Natural killer cell (primary cell): ENCODE measurements around the gene TTLL6. TPM values are rescaled to one million over a fixed set of nuclear protein-coding genes. Genes with fewer than 3 reads are reported as not detected.

Source experiments
- ATAC-seq, 3 donors: fragments of 150-1000 bp in 2 of 3; fragments of 200-7000 bp in 1 of 3; cut with Tn5 transposase; 1 replicate in 1 of 3; 2 replicates in 2 of 3; pipeline ENCODE4 v1.10.0; 2021; ENCODE audit warnings: mild to moderate bottlenecking in 2 of 3, moderate library complexity in 2 of 3
- DNase-seq, 2 donors: peaks; one replicate each; pipeline versions ENCODE4 v3.0.0 to v3.0.0-alpha.2; 2013 to 2021; ENCODE audit warnings: mixed read lengths in 1 of 2
- H3K27ac ChIP-seq: one replicate; pipeline ENCODE4 v1.5.1; 2013; ENCODE audit warnings: mild to moderate bottlenecking, low read length
- H3K27me3 ChIP-seq: one replicate; pipeline ENCODE4 v1.6.1; 2013; ENCODE audit warnings: low read length; ENCODE audit not compliant: control insufficient read depth, insufficient read depth
- H3K36me3 ChIP-seq: one replicate; pipeline ENCODE4 v1.6.1; 2013; ENCODE audit warnings: low read length; ENCODE audit not compliant: control insufficient read depth, insufficient read depth
- H3K4me1 ChIP-seq: one replicate; pipeline ENCODE4 v1.6.1; 2013; ENCODE audit warnings: low read length; ENCODE audit not compliant: control insufficient read depth, insufficient read depth
- H3K4me3 ChIP-seq: one replicate; pipeline ENCODE4 v1.5.1; 2013; ENCODE audit warnings: low read length
- H3K9me3 ChIP-seq: one replicate; pipeline ENCODE4 v1.6.1; 2013; ENCODE audit warnings: low read length; ENCODE audit not compliant: control insufficient read depth, insufficient read depth
- H3K27ac Mint-ChIP-seq, 2 donors: one replicate each; pipeline ENCODE4 v1.8.0; 2022; ENCODE audit warnings: mild to moderate bottlenecking in 2 of 2, mixed read lengths in 2 of 2, moderate library complexity in 1 of 2
- H3K27me3 Mint-ChIP-seq, 2 donors: one replicate each; pipeline ENCODE4 v1.8.0; 2022; ENCODE audit warnings: low read depth in 2 of 2, mixed read lengths in 2 of 2
- H3K36me3 Mint-ChIP-seq: one replicate; pipeline ENCODE4 v1.8.0; 2022; ENCODE audit warnings: mixed read lengths
- H3K4me1 Mint-ChIP-seq, 2 donors: one replicate each; pipeline ENCODE4 v1.8.0; 2022; ENCODE audit warnings: mixed read lengths in 2 of 2
- H3K4me3 Mint-ChIP-seq: one replicate; pipeline ENCODE4 v1.8.0; 2022; ENCODE audit warnings: mild to moderate bottlenecking, moderate library complexity, mixed read lengths
- H3K9me3 Mint-ChIP-seq, 2 donors: one replicate each; pipeline ENCODE4 v1.8.0; 2022; ENCODE audit warnings: mixed read lengths in 2 of 2
- WGBS: methylation state at CpG from one replicate; pipeline ENCODE4 v1.1.7; 2013; ENCODE audit warnings: missing lambda C conversion rate; ENCODE audit not compliant: insufficient coverage; 5-methylcytosine and 5-hydroxymethylcytosine counted together
- intact Hi-C: fragments of 100-400 bp; cut with micrococcal nuclease; formaldehyde crosslinking; loops from one replicate; pipeline ENCODE4 v1.14.2; 2022
- total RNA-seq, 4 donors: library from RNA; stranded (reverse); fragments of 120-200 nt in 1 of 4; gene quantifications; one replicate each; pipeline versions ENCODE4 v1.2.3 to v1.2.4, GENCODE V29; 2013 to 2022
- TF ChIP-seq, protein P1 (sequence below): fragments of 200-600 bp; IDR thresholded peaks from one replicate; pipeline ENCODE4 v1.8.0; 2022; ENCODE audit warnings: antibody characterized with exemption

Gene TTLL6
- not detected for total RNA-seq
- total RNA-seq (2013), result not detected

DNA sequence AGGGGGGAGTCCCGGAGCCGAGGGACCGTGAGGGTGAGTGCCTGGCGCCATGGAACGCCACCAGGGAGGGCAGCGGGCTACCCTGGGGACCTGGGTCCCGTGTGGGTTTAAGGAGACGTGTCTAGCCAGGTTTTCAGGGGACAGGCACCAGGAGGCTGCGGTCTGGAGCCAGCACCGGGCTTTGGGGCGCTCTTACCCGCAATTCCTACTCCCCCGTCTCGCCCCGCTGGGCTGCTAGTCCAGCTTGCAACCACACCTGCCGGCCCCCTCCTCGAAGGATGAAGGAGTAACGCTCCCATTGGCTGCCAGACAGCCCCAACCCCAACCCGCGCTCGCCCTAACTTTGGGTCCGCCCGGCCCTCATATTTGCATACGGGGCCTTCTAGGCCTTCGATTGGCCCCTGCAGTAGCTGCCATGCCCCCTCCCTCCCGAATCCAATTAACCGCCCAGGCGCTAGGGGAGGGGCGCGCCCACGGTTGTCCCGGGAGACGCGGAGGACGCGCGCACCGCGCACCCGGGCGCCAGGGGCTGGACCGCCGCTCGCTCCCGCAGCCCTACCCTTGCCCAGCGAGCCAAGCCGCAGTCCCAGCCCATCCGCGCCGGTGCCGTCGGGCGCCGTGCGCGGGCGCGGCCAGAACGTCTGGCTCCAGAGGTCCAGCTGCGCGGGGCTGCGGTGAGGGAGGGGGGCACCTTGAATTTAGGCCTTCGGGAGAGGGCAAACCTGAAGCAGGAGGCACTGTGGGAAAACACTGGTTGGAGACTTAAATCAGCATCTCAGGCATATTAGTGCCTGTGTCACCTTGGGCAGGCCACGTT lies at the start of gene TTLL6:
TSS of gene TTLL6 (minus strand) at position 456 of the 817 bp plus-strand sequence. CDS start at position 299, 157 bp downstream.
- Histone ChIP-seq H3K27ac (no peak within 1 kb of the TSS), H3K27me3 (peaks cover 8% of the 10 kb centered on the region), H3K4me3 (peak within 1 kb of the TSS; percentile 3), H3K4me1 (peaks cover 16% of the 10 kb centered on the region), H3K9me3 (no peaks in the 10 kb centered on the region), H3K36me3 (no peaks in the 10 kb centered on the region)
- DNase-seq (peak; percentile 66 to 88), ATAC-seq (peak; percentile 96 to 97 (median 97))
- Mint-ChIP-seq H3K36me3 (no peaks in the 10 kb centered on the region), H3K9me3 (no peaks in the 10 kb centered on the region), H3K4me3 (peak within 1 kb of the TSS; percentile 61), H3K27me3 (peaks cover 20 to 25% of the 10 kb centered on the region in 2 donors), H3K27ac (peak within 1 kb of the TSS in 1 of 2 donors; percentile 53), H3K4me1 (peaks cover 10% of the 10 kb centered on the region in 2 donors)
- TF ChIP-seq, protein P1, sequence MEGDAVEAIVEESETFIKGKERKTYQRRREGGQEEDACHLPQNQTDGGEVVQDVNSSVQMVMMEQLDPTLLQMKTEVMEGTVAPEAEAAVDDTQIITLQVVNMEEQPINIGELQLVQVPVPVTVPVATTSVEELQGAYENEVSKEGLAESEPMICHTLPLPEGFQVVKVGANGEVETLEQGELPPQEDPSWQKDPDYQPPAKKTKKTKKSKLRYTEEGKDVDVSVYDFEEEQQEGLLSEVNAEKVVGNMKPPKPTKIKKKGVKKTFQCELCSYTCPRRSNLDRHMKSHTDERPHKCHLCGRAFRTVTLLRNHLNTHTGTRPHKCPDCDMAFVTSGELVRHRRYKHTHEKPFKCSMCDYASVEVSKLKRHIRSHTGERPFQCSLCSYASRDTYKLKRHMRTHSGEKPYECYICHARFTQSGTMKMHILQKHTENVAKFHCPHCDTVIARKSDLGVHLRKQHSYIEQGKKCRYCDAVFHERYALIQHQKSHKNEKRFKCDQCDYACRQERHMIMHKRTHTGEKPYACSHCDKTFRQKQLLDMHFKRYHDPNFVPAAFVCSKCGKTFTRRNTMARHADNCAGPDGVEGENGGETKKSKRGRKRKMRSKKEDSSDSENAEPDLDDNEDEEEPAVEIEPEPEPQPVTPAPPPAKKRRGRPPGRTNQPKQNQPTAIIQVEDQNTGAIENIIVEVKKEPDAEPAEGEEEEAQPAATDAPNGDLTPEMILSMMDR, result no peak
- 2% methylated on average over 64 of the region's 64 CpGs for WGBS
- intact Hi-C loops, result loop anchor here (2.0 kb wide), 1 partner anchor 14 kb away; the partner anchor contains the start of gene CALCOCO2

DNA sequence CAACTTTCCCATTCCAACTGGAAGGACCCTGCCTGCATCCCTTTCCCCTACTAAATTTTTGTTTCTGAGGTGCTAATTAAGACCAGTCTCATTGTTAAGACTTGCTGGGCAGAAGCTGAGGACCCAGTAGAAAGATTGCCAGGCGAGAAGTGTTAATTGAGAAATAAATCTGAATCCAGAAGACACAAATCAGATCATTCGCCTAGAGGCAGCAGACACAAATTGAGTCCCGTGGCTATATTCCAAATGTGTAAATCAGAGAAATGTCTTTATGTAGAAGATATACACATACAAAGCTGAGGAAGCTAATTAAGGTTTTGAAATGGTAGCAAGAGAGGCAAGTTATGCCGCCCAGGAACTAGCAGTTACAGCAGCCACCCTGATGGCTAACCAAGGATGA lies 43.4 kb upstream of the TTLL6 start:
- Histone ChIP-seq H3K27me3 (no peaks in the 10 kb centered on the region), H3K4me3 (no peak overlapping the region), H3K9me3 (no peaks in the 10 kb centered on the region), H3K27ac (no peak overlapping the region), H3K36me3 (peaks cover 66% of the 10 kb centered on the region), H3K4me1 (no peaks in the 10 kb centered on the region)
- no peak for DNase-seq
- Mint-ChIP-seq H3K27me3 (no peaks in the 10 kb centered on the region), H3K27ac (no peak overlapping the region), H3K9me3 (no peaks in the 10 kb centered on the region), H3K36me3 (peaks cover 8% of the 10 kb centered on the region), H3K4me1 (no peaks in the 10 kb centered on the region), H3K4me3 (no peak overlapping the region)
- WGBS, result 99% methylated on average over 4 of the region's 4 CpGs
- no peak for ATAC-seq
- intact Hi-C loops, result no loop called here
- TF ChIP-seq, protein P1, result no peak

DNA sequence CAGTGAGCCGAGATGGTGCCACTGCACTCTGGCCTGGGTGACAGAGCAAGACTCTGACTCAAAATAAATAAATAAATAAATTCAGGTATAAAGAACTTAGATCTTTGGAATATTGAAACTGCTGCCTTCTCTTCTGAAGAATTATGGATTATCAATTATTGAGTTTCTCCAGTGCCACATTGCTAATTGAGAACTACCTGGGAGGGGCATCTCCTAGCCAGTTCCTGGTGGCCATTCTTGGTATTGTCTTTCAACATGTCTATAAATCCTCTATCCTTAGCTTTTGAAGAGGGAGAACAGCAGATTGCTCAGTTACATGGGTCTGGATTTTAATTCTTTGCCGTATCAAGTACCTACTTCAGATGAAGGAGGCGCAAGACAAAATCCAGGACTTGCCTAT lies 43.0 kb upstream of the TTLL6 start:
- H3K36me3 Mint-ChIP-seq, result peaks cover 10% of the 10 kb centered on the region
- no peaks in the 10 kb centered on the region for H3K4me1 Mint-ChIP-seq
- Histone ChIP-seq H3K4me3 (no peak overlapping the region), H3K27me3 (no peaks in the 10 kb centered on the region), H3K9me3 (no peaks in the 10 kb centered on the region), H3K27ac (no peak overlapping the region), H3K4me1 (no peaks in the 10 kb centered on the region), H3K36me3 (peaks cover 69% of the 10 kb centered on the region)
- no peaks in the 10 kb centered on the region for H3K9me3 Mint-ChIP-seq
- intact Hi-C loops, result no loop called here
- TF ChIP-seq, protein P1, result peak; percentile 10
- ATAC-seq, result no peak
- H3K27me3 Mint-ChIP-seq, result no peaks in the 10 kb centered on the region
- no peak for DNase-seq
- no peak overlapping the region for H3K27ac Mint-ChIP-seq
- 100% methylated on average over 3 of the region's 3 CpGs for WGBS
- H3K4me3 Mint-ChIP-seq, result no peak overlapping the region
